COLO829 (cell line): ENCODE measurements around the gene PTPRD.

Source experiments
- DNase-seq: peaks from one replicate; pipeline ENCODE4 v3.0.0; 2012; ENCODE audit warnings: low spot score

Gene PTPRD

DNA sequence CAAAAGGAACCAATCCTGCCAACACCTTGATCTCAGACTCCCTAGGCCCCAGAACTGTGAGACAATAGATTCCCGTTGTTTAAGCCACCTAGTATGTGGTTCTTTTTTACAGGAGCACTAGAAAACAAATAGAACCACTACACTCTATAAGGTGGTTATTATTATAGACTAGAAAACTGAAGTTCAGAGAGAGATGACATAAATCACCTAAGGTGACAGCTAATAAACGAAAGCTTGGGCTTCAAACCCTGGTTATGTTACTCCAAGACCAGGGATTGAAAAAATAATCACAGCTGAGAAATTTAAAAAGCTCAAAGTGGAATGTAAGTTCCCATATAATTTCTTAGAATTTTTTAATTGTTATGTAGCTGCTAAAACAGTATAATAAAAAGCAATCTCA is 2097.1 kb downstream of the PTPRD start:
- no peak for DNase-seq

DNA sequence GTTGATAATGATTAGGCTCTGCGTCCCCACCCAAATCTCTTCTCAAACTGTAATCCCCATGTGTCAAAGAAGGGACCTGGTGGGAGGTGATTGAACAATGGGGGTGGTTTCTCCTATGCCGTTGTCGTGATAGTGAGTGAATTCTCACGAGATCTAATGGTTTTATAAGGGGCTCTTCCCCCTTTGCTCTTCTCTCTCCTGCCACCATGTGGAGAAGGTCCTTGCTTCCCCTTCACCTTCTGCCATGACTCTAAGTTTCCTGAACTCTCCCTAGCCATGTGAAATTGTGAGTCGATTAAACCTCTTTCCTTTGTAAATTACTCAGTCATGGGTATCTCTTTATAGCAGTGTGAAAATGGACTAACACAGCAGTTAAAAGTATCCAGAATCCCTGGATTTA is 2098.0 kb downstream of the PTPRD start:
- no peak for DNase-seq

DNA sequence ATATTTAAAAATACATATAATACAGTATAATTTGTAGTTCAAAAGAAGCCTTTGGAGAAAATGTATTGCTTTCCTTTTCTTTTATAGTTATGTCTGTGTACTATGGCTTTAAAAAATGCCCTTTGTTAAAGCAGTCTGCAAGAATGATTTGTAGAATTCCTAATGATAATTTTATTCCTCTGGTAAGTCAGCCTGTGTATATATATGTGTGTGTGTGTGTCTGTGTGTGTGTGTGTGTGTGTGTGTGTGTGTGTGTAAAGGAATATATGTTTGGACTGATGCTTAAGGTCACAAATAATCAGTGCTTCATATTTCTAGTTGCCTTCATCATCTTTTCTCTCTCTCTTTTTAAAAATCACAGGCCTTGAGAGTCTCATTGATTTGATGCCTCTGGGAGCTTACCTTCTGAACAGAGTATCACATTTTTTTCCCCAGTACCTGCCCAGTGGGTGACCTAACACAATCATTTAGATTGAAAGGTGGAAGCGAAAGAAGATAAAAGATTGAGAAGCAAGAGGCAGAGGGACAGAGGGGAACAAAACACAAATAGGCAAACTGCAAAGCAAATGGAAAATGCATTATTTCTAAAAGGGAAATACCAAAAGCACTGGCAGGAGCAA is 2104.0 kb downstream of the PTPRD start:
- DNase-seq, result no peak

DNA sequence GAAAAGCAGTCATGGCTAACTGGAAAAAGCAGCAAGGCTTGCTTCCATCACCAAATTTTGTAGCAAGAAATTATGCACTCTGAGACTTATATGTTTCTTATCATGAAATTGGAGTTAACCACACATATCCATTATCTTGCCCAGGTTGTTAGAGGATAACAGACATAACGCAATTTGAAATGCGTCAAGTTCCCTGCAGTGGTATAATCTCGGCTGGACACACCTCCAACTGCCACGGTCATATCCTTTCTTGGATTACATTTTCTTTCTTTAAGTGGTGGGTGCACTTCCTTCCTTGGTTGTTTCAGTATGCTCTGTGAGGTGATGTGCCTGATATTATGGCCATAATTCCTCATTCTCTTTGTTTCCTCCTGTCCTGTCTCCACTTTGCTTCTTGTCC is 2118.2 kb downstream of the PTPRD start:
- DNase-seq, result no peak

- DNase-seq, result no peak
Measured at GRCh38 chr9:8492679-8493078, 2120.1 kb downstream of the PTPRD start.

- no peak for DNase-seq
Measured at GRCh38 chr9:8492024-8492423, 2120.8 kb downstream of the PTPRD start.

DNA sequence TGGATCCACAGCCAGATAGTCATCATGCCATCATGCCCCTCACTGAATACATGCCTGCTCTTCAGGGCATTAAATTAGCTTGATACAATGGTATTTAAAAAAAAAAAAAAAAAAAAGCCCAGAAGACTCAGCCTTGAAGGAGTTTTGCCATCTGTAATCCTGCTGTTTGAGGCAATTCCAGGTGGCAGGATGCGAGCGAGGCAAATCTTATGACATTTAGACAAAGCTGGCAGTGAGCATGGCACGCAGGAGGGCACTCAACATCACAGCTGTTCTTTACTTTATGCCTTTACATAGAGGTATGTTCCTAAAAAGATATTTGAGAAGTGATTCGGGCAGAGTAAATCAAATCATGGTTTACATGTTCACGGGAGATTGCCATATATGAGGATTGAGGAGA is 2121.2 kb downstream of the PTPRD start:
- no peak for DNase-seq

DNA sequence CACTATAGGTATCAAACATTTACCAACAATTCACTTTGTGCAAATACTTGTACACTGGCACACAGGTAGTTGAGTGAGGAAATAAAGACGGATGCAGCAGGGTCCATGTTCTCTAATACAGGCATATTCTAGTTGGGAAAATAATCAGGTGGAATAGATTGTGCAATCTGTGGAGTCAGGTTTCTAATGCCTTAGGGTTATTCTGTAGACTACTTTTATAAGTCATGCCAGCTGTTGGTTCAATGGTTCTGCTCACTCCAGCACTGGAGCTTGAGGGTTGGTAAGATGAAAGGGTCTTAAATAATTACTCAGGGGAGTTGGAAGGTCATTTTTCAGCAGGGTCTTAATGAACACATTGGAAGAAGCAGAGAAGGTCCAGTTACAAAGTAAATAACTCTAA is 2123.0 kb downstream of the PTPRD start:
- DNase-seq, result no peak

GRCh38 chr9:8486095-8486494 is 2126.7 kb downstream of the PTPRD start:
- DNase-seq, result no peak

GRCh38 chr9:8484597-8485191 is 2128.1 kb downstream of the PTPRD start:
- no peak for DNase-seq

DNA sequence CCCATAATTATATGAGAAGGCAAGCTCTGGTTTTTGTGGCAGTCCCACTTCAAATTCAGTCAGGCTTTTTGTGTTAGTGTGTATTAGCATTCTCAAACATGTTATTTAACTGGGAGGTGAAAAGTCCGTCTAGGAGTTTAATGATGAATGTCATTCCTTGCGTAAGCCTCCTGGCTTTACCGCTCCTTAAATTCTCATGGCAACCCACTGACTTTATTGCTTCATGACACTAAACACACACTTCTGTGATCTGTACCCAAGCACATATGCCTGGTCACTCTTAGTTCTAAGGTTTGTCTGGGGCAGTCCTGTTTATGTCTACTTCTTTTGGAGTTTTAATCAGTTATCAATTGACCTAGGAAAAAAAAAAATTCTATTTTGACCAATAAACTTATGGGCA is 2135.4 kb downstream of the PTPRD start:
- no peak for DNase-seq

GRCh38 chr9:8474937-8475336 is 2137.9 kb downstream of the PTPRD start:
- no peak for DNase-seq

DNA sequence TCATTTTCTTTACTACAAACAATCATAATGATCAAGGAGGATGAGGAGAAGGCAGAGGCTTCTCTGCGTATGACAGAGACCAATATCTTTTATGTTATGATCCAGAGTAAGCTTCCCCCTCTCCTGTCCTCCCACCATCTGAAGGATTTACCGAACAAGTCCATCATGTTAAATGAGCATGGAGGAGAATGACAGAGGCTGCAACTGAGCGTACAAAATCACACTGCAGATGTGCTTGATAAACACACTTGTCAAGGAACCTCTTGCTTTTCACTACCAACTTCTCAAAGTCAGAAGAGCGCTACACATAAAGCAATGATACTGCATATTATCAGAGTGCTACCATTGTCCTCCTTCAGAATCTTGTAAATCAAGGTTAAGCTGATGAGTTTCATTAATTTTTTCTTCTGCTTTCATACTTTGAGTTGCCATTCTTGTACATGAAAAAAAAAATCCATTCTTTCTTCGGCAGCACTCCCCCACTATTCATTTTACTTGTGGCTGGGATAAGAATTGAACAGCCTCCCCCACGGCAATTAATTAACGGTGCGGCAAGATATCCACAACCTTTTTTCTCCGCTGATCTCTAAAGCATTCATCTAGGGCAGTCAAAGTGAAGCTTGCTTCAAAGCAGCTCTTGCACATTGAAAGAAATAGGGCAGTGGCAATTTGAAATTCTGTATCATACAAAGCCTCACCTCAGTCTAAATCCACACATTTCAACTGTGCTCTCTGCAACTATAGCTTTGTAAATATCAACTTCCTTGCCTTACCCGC is 2139.4 kb downstream of the PTPRD start:
- no peak for DNase-seq

GRCh38 chr9:8468045-8468637 is 2144.7 kb downstream of the PTPRD start:
- no peak for DNase-seq

DNA sequence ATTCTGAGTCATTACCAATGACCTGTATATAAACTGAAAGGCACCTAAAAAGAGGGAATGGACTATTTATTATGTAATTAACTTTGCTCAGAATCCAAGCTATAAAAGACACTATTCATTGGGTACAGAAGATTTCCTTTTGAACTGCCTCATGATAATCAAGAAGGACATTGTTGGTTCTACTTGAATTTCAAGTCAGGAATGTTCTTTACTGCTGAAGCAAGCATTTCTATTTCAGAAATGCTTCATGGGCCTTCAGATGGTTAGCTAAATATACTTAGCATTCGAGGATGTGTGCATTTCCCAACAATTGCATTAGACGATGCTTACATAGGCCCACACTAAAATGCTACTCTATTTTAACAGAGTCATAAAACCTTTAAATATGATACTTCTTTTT is 2155.0 kb downstream of the PTPRD start:
- peak; percentile 13 for DNase-seq

- DNase-seq, result no peak
Measured at GRCh38 chr9:8457055-8457454, 2155.7 kb downstream of the PTPRD start.

DNA sequence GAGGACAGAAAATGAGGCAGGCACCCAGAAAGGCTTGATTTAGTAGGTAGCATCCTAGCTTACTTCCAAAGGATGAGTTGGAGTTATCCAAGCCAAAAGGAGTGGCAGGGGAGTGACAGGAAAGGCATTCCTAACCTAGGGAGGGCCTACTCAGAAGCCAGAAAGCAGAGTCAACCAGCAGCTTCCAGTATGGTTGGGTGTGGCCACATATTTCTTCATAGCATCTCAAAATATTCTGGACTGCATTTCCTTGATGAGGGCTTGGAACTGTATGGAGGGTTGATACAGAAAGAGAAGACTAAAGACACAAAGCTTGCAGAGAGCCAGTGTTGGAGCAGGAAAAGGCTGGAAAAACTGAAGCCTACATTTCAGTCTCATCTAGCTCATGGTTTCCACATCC is 2156.5 kb downstream of the PTPRD start:
- no peak for DNase-seq

- no peak for DNase-seq
Measured at GRCh38 chr9:8450810-8451545, 2161.8 kb downstream of the PTPRD start.

GRCh38 chr9:8448226-8448625 is 2164.6 kb downstream of the PTPRD start:
- no peak for DNase-seq

DNA sequence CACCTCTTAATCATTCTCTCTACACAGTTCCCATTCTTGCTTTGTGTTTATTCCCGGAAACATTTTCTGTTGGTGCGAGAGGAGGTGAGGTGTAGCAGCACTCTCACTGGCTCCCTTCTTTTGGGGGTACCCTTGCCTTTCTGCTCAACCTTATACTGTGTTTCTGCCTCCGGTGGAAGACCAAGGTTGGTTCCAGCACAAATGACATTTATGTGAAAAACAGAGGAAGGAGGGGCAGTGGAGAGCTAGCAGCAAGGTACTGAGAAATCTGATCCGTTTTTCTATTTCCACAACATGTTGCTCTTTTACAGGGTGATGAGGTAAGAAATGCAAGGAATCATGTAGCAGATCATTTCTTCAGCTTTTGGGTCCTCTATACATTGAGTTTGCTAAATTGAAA is 2165.2 kb downstream of the PTPRD start:
- DNase-seq, result no peak

DNA sequence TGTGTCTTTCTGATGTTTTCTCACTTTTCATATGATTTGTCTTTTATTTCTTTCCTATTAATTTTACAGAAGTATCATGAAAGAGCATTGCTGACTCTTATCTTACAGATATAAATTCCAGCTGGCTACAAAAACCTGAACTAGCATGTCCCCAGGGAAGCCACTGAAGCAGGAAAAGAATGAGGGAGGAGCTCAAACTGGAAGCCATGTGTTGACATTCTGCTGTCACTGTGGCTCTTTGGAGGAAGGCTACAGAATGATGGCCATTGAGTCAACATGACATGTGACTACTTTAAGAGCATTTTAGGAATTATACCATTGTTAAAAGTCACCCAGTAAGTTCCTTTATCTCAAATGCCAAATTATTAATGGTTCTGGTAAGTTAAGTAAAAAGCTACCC is 2174.9 kb downstream of the PTPRD start:
- no peak for DNase-seq

- no peak for DNase-seq
Measured at GRCh38 chr9:8437259-8437658, 2175.5 kb downstream of the PTPRD start.
